ENCODE results near the gene DFFA. TPM values are rescaled to one million over a fixed set of nuclear protein-coding genes. Genes with fewer than 3 reads are reported as not detected.

The DFFA gene
- total RNA-seq, 2 donors from 2014 or later, result 100 to 105 TPM

GRCh38 chr1:10440794-10441193, 31.5 kb downstream of the DFFA start:
- H3K27me3 ChIP-seq (ENCODE audit: control insufficient read depth, insufficient read depth, low read length, poor library complexity, severe bottlenecking), result no peaks in the 10 kb centered on the region
- H3K9me3 ChIP-seq (ENCODE audit: control insufficient read depth, low read length), result no peaks in the 10 kb centered on the region
- no peak overlapping the region for H3K27ac ChIP-seq (ENCODE audit: low read depth, low read length)
- Mint-ChIP-seq H3K9me3 (no peaks in the 10 kb centered on the region), H3K27ac (no peak overlapping the region), H3K36me3 (ENCODE audit: low read depth) (peaks cover 8% of the 10 kb centered on the region), H3K4me3 (no peak overlapping the region), H3K4me1 (peaks cover 6% of the 10 kb centered on the region), H3K27me3 (ENCODE audit: insufficient read depth) (no peaks in the 10 kb centered on the region)
- no peak overlapping the region for H3K9ac ChIP-seq (ENCODE audit: extremely low read depth, low read length, poor library complexity, severe bottlenecking)
- TF ChIP-seq, protein P1, sequence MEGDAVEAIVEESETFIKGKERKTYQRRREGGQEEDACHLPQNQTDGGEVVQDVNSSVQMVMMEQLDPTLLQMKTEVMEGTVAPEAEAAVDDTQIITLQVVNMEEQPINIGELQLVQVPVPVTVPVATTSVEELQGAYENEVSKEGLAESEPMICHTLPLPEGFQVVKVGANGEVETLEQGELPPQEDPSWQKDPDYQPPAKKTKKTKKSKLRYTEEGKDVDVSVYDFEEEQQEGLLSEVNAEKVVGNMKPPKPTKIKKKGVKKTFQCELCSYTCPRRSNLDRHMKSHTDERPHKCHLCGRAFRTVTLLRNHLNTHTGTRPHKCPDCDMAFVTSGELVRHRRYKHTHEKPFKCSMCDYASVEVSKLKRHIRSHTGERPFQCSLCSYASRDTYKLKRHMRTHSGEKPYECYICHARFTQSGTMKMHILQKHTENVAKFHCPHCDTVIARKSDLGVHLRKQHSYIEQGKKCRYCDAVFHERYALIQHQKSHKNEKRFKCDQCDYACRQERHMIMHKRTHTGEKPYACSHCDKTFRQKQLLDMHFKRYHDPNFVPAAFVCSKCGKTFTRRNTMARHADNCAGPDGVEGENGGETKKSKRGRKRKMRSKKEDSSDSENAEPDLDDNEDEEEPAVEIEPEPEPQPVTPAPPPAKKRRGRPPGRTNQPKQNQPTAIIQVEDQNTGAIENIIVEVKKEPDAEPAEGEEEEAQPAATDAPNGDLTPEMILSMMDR (conservative IDR thresholded peaks at IDR 0.05), result no peak
- WGBS, 2 experiments (ENCODE audit: insufficient coverage in 1 of 2, insufficient read length in 1 of 2), result 93 to 96% methylated on average over 3 to 5 of the region's 5 CpGs
- no peaks in the 10 kb centered on the region for H3K4me1 ChIP-seq (ENCODE audit: control insufficient read depth, insufficient read depth, low read length)
- peaks cover 22% of the 10 kb centered on the region for H3K36me3 ChIP-seq (ENCODE audit: control insufficient read depth, insufficient read depth, low read length)
- DNase-seq, result no peak
- H3K4me3 ChIP-seq (ENCODE audit: low read length), result no peak overlapping the region

DNA sequence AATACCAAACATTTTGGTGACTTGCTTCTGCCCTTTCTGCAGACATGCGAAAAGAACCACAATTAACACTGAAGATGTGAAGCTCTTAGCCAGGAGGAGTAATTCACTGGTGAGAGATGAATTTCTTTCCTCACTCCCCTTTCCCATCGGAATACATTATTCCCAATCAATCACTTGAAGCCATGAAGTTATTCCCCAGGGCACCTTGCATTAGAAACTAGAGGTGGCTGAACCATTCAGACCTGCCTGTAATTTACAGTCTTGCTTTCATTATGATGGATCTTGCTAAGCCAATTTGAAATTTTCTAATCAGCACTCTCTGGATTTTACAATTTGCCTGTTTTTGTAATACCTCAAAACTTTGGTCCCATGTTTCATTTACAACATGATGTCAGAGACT, 32.0 kb downstream of the DFFA start:
- Histone ChIP-seq H3K36me3 (ENCODE audit: control insufficient read depth, insufficient read depth, low read length) (peaks cover 19% of the 10 kb centered on the region), H3K9ac (ENCODE audit: extremely low read depth, low read length, poor library complexity, severe bottlenecking) (no peak overlapping the region), H3K9me3 (ENCODE audit: control insufficient read depth, low read length) (no peaks in the 10 kb centered on the region), H3K27me3 (ENCODE audit: control insufficient read depth, insufficient read depth, low read length, poor library complexity, severe bottlenecking) (no peaks in the 10 kb centered on the region), H3K4me3 (ENCODE audit: low read length) (no peak overlapping the region), H3K4me1 (ENCODE audit: control insufficient read depth, insufficient read depth, low read length) (no peaks in the 10 kb centered on the region), H3K27ac (ENCODE audit: low read depth, low read length) (no peak overlapping the region)
- no peaks in the 10 kb centered on the region for H3K9me3 Mint-ChIP-seq
- H3K4me1 Mint-ChIP-seq, result peaks cover 6% of the 10 kb centered on the region
- no peak overlapping the region for H3K27ac Mint-ChIP-seq
- WGBS, 2 experiments (ENCODE audit: insufficient coverage in 1 of 2, insufficient read length in 1 of 2), result 100% methylated on average over 1 to 2 of the region's 2 CpGs
- no peak overlapping the region for H3K4me3 Mint-ChIP-seq
- peaks cover 8% of the 10 kb centered on the region for H3K36me3 Mint-ChIP-seq (ENCODE audit: low read depth)
- no peaks in the 10 kb centered on the region for H3K27me3 Mint-ChIP-seq (ENCODE audit: insufficient read depth)
- no peak for DNase-seq
- TF ChIP-seq, protein P1 (conservative IDR thresholded peaks at IDR 0.05), result no peak

- H3K27ac Mint-ChIP-seq, result no peak overlapping the region
- H3K27me3 Mint-ChIP-seq (ENCODE audit: insufficient read depth), result no peaks in the 10 kb centered on the region
- TF ChIP-seq, protein P1 (conservative IDR thresholded peaks at IDR 0.05), result no peak
- WGBS, 2 experiments (ENCODE audit: insufficient coverage in 1 of 2, insufficient read length in 1 of 2), result 80 to 83% methylated on average over 7 of the region's 7 CpGs
- H3K4me1 ChIP-seq (ENCODE audit: control insufficient read depth, insufficient read depth, low read length), result no peaks in the 10 kb centered on the region
- peaks cover 6% of the 10 kb centered on the region for H3K36me3 Mint-ChIP-seq (ENCODE audit: low read depth)
- no peaks in the 10 kb centered on the region for H3K9me3 ChIP-seq (ENCODE audit: control insufficient read depth, low read length)
- H3K27me3 ChIP-seq (ENCODE audit: control insufficient read depth, insufficient read depth, low read length, poor library complexity, severe bottlenecking), result no peaks in the 10 kb centered on the region
- no peak overlapping the region for H3K9ac ChIP-seq (ENCODE audit: extremely low read depth, low read length, poor library complexity, severe bottlenecking)
- peaks cover 15% of the 10 kb centered on the region for H3K36me3 ChIP-seq (ENCODE audit: control insufficient read depth, insufficient read depth, low read length)
- no peak overlapping the region for H3K27ac ChIP-seq (ENCODE audit: low read depth, low read length)
- H3K4me1 Mint-ChIP-seq, result peaks cover 6% of the 10 kb centered on the region
- H3K4me3 Mint-ChIP-seq, result no peak overlapping the region
- H3K4me3 ChIP-seq (ENCODE audit: low read length), result no peak overlapping the region
- no peaks in the 10 kb centered on the region for H3K9me3 Mint-ChIP-seq
- DNase-seq, result no peak
Observed at GRCh38 chr1:10438677-10439163, 33.6 kb downstream of the DFFA start.
